HFF-Myc (cell line): ENCODE results near the gene MZF1.
A peak's percentile ranks its signal among the peaks of the same experiment; 100 is the strongest.

ENCODE experiments used
- DNase-seq: peaks from one replicate; pipeline ENCODE4 v3.0.0-alpha.2; 2011; ENCODE audit warnings: low read depth; ENCODE audit errors: extremely low read depth
- H3K4me3 ChIP-seq: replicated peaks from 2 replicates; pipeline ENCODE4 v1.5.1; 2011; ENCODE audit warnings: low read depth, mild to moderate bottlenecking, control low read depth, low read length
- CTCF ChIP-seq: IDR thresholded peaks from 2 replicates; pipeline ENCODE4 v1.5.1; 2012; ENCODE audit warnings: mild to moderate bottlenecking, low read depth, low read length, control low read depth; ENCODE audit errors: missing control alignments

Gene MZF1

GRCh38 chr19:58538257-58539168 is 34.6 kb downstream of the MZF1 start:
- H3K4me3 ChIP-seq = peak overlapping the region; percentile 25
- DNase-seq = no peak
- TF ChIP-seq CTCF = no peak

- TF ChIP-seq CTCF = no peak
- DNase-seq = no peak
- no peak overlapping the region for H3K4me3 ChIP-seq
Measured at GRCh38 chr19:58536852-58537798, 36.0 kb downstream of the MZF1 start.

GRCh38 chr19:58535857-58536256 is 37.3 kb downstream of the MZF1 start:
- TF ChIP-seq CTCF = no peak
- DNase-seq = no peak
- H3K4me3 ChIP-seq = no peak overlapping the region

GRCh38 chr19:58531034-58531840 is 41.9 kb downstream of the MZF1 start:
- no peak for TF ChIP-seq CTCF
- H3K4me3 ChIP-seq = no peak overlapping the region
- no peak for DNase-seq

GRCh38 chr19:58529405-58529804 is 43.7 kb downstream of the MZF1 start:
- TF ChIP-seq CTCF = no peak
- no peak overlapping the region for H3K4me3 ChIP-seq
- DNase-seq = no peak

GRCh38 chr19:58522709-58523108 is 50.4 kb downstream of the MZF1 start:
- H3K4me3 ChIP-seq = no peak overlapping the region
- TF ChIP-seq CTCF = no peak
- DNase-seq = no peak
